RWPE2 (cell line): ENCODE data around the gene GRK5.
A peak's percentile ranks its signal among the peaks of the same experiment; 100 is the strongest.

Source experiments
- ATAC-seq: fragments of 200-7000 bp; cut with Tn5 transposase; 3 replicates; pipeline ENCODE4 v1.9.1; 2021; ENCODE audit warnings: low read depth
- DNase-seq: peaks from one replicate; pipeline ENCODE4 v3.0.0-alpha.2; 2020; ENCODE audit warnings: low spot score
- H3K27ac ChIP-seq: fragments of 450-650 bp; 2 replicates; pipeline ENCODE4 v1.5.1; 2017; ENCODE audit warnings: mild to moderate bottlenecking; ENCODE audit not compliant: poor library complexity, severe bottlenecking
- H3K27me3 ChIP-seq: fragments of 250-450 bp; sonication (Bioruptor Pico); 2 replicates; pipeline ENCODE4 v1.5.1; 2021; ENCODE audit warnings: mild to moderate bottlenecking, moderate library complexity; ENCODE audit not compliant: insufficient read depth, poor library complexity, severe bottlenecking
- H3K36me3 ChIP-seq: fragments of 250-450 bp; sonication (Bioruptor Pico); 2 replicates; pipeline ENCODE4 v1.5.1; 2020; ENCODE audit warnings: low read depth, mild to moderate bottlenecking, moderate library complexity
- H3K4me1 ChIP-seq: fragments of 250-450 bp; sonication (Bioruptor Pico); 2 replicates; pipeline ENCODE4 v1.5.1; 2021; ENCODE audit warnings: mild to moderate bottlenecking, moderate library complexity; ENCODE audit not compliant: insufficient read depth, poor library complexity, severe bottlenecking
- H3K4me3 ChIP-seq: fragments of 250-450 bp; sonication (Bioruptor Pico); 2 replicates; pipeline ENCODE4 v1.5.1; 2021; ENCODE audit warnings: mild to moderate bottlenecking, moderate library complexity; ENCODE audit not compliant: severe bottlenecking
- H3K9me3 ChIP-seq: fragments of 250-450 bp; sonication (Bioruptor Pico); 2 replicates; pipeline ENCODE4 v1.5.1; 2021; ENCODE audit warnings: mild to moderate bottlenecking, moderate library complexity; ENCODE audit not compliant: severe bottlenecking
- CTCF ChIP-seq: fragments of 450-650 bp; IDR thresholded peaks from one replicate; pipeline ENCODE4 v1.5.1; 2017; ENCODE audit warnings: mild to moderate bottlenecking, moderate library complexity; ENCODE audit not compliant: poor library complexity, severe bottlenecking

The GRK5 gene

DNA sequence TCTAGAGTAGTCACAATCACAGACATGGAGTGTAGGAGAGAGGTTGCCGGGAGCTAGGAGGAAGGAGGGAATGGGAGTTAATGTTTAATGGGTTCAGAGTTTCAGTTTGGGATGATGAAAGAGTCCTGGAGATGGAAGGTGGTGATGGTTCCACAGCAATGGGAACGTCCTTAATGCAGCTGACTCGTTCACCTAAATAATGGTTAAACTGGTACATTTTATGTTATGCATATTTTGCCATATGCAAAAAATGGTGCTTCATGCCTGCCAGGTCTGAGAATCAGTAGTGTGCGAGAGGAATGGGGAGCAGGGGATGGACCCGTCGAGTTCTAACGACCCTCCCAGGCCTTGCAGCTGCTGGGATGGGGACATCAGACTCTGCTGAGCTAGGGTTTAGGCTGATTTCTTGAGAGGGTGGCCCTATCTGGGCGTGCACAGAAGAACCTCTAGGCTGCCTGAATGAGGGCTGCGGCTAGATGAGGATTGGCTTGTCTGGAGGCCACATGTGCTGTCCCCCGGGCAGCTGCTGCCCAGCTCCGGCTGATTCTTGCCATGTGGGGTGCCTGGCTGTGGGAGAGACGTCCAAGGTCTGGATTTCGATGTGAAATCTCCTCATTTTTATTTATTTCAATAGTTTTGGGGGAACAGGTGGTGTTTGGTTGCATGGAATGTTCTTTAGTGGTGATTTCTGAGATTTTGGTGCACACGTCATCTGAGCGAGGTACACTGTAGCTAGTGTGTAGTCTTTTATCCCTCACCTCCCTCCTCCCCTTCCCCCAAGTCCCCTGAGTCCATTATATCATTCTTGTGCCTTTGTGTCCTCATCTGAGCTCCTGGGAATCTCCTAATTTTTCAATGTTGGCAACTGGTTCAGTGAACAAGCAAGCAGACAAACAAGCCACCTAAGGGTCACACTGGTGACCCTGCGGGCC is 116.0 kb downstream of the GRK5 start:
- ATAC-seq = no peak
- Histone ChIP-seq H3K4me1 (peaks cover 8% of the 10 kb centered on the region), H3K36me3 (no peaks in the 10 kb centered on the region), H3K4me3 (no peak overlapping the region), H3K9me3 (no peaks in the 10 kb centered on the region), H3K27me3 (no peaks in the 10 kb centered on the region), H3K27ac (no peak overlapping the region)
- no peak for DNase-seq
- TF ChIP-seq CTCF = no peak

GRCh38 chr10:119325131-119325530 is 117.8 kb downstream of the GRK5 start:
- H3K27ac ChIP-seq = no peak overlapping the region

DNA sequence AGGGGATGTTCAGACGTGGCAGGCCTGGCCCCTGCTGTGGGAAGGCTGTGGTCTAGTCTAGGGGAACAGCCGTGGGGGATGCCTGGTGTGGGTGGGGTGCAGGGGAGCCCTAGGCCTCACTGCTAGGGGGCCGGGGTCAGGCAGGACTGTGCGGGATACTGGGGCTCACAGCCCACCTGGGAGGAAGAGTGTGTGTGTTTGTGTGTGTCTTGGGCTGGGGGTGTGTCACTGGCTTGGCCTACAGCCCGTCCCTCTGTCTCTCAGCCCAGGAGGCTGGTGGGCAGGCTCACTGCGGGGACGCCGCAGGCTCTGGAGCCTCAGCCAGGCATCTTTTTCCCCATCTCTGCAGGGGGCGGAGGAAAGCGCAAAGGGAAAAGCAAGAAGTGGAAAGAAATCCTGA is 118.8 kb downstream of the GRK5 start:
- no peak for ATAC-seq
- no peak for TF ChIP-seq CTCF
- H3K9me3 ChIP-seq = no peaks in the 10 kb centered on the region

More at GRCh38 chr10:119325131-119325530, 117.8 kb downstream of the GRK5 start:
- ATAC-seq (peak; percentile 85), DNase-seq (no peak)
- TF ChIP-seq CTCF = no peak
- Histone ChIP-seq H3K4me1 (peaks cover 8% of the 10 kb centered on the region), H3K36me3 (no peaks in the 10 kb centered on the region), H3K27me3 (no peaks in the 10 kb centered on the region), H3K9me3 (no peaks in the 10 kb centered on the region), H3K4me3 (no peak overlapping the region)

DNA sequence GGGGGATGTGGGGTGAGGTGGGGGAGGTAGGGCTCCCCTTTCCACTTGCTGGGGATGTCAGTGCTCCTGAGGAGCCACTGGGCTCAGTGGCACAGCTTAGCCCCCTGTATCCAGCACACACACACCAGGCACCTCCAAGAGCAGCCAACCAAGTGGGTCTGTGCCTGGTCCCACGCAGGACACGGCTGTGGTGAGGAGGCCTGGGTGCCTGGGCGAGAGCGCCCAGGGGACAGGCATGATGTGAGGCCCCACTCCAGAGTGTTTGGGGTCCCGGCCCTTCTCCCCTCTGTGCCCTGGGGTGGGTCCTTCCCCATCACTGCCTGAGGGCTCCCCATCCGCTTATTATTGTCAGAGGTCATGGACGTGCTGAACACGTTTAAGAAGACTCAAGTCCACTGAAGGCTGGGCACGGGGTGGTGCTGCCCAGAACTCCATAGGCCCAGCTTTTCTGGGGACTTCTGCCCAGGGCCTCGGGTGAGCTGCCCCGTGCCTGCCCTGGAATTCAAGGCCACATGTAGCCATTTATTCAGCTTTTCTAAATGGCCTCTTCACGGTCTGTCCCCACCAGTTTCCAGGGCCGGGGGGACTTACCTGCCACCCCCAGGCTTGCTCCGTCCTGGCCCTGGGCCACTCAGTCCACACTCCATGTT is 119.8 kb downstream of the GRK5 start:
- no peak overlapping the region for H3K27ac ChIP-seq
- no peaks in the 10 kb centered on the region for H3K9me3 ChIP-seq
- DNase-seq = no peak
- H3K27me3 ChIP-seq = no peaks in the 10 kb centered on the region
- no peak overlapping the region for H3K4me3 ChIP-seq
- H3K4me1 ChIP-seq = peaks cover 8% of the 10 kb centered on the region
- no peak for TF ChIP-seq CTCF
- no peak for ATAC-seq
- H3K36me3 ChIP-seq = no peaks in the 10 kb centered on the region

More for the DNA sequence above, 118.8 kb downstream of the GRK5 start:
- no peak overlapping the region for H3K27ac ChIP-seq
- no peak for DNase-seq
- H3K27me3 ChIP-seq = no peaks in the 10 kb centered on the region
- no peak overlapping the region for H3K4me3 ChIP-seq
- peaks cover 8% of the 10 kb centered on the region for H3K4me1 ChIP-seq
- no peaks in the 10 kb centered on the region for H3K36me3 ChIP-seq
